ENCODE results near the gene ASCC1.

Gene ASCC1

GRCh38 chr10:72062832-72063702, 153.0 kb downstream of the ASCC1 start:
- no peak for DNase-seq

- DNase-seq = no peak
These were observed 153.7 kb downstream of the ASCC1 start for GRCh38 chr10:72062382-72062781.

- DNase-seq = no peak
These were observed 154.1 kb downstream of the ASCC1 start for GRCh38 chr10:72061930-72062329.

GRCh38 chr10:72061491-72061890, 154.6 kb downstream of the ASCC1 start:
- no peak for DNase-seq

DNA sequence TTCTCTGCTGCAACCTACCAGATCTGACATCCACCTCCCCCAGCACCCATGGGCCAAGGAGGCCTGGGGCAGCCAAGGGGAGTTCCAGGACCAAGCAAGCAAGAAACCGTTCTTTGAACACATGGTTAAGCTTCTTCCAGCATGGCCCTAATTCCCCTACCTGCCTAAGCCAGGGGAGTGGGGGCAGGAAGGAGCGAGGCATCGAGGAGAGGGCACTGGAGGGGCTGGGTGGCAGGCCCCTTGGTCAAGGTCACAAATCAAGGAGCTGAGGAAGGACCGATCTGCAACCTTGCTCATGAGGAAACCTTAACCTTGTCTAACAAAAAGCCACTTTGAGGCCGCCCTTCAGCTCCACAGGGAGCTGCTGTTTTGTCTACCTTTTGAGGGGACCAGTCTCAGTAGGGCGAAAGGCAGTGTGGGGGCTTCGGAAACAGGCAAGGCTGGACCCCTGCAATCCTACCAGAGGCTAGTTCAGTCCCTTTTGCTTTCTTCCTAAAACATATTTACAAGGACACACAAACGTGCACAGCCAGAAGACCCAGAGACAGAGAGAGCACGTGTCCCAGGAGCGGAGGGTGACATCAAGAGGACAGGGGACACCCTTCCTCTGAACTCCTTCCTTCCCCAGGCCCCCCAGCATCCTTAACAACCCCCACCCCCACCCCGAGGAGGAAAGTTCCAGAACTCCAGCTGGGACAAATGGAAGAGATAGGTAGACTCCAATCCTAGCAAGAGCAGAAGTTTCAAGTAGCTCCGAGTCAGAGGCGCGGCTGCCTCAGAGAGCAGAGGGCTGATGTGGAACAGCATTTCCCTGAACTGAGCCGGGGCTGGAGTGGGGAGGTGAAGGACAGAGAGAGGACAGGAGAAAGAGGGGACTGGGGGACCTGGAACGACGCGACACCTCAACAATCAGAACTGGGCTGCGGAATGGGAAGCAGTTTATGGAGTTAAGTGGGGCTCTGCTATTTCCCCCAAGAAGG, 155.9 kb downstream of the ASCC1 start:
- no peak for DNase-seq

GRCh38 chr10:72058989-72059842, 156.9 kb downstream of the ASCC1 start:
- no peak for DNase-seq

GRCh38 chr10:72058347-72058898, 157.7 kb downstream of the ASCC1 start:
- no peak for DNase-seq

DNA sequence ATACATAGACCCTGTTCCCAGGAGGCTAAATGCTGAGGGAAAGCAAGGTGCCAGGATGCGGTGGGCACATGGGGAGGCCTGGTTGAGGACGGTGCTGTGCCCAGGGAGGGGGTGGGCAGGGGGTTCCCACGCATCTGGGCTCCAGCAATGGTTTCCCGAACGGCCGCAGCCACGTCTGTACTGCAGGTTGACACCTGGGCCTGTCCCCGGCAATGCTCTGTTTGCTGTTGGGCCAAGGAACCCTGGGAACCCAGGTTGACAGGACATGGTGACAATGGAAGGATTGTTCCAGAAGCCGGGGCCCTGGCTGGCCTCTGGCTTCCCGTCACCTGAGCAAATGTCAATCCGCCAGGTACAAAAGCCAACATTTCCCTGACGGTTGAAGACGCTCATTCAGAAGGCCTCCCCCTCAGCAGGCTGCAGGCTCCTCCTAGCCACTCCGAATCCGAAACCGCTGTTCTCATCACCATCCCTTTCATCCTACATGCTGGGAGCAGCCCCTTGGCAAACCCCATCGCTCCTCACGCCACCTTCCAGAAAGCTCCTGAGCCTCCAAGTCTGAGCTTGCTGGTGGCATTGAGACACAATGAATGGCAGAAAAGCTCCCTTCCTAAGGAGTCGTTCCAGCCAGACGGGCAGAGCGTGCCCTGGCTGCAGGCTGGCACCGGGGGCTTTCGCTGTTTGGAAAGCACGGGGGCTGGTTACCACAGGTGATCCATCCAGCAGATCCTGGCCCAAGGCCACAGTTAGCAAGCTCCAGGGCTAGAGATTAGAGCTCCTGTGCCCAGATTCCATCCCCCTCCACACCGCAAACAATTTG, 158.9 kb downstream of the ASCC1 start:
- no peak for DNase-seq

GRCh38 chr10:72056113-72056512, 160.0 kb downstream of the ASCC1 start:
- DNase-seq = no peak

- no peak for DNase-seq
These were observed 162.4 kb downstream of the ASCC1 start for GRCh38 chr10:72053690-72054089.

GRCh38 chr10:72050873-72051272, 165.2 kb downstream of the ASCC1 start:
- DNase-seq = no peak

- no peak for DNase-seq
These were observed 165.9 kb downstream of the ASCC1 start for GRCh38 chr10:72049969-72050781.

DNA sequence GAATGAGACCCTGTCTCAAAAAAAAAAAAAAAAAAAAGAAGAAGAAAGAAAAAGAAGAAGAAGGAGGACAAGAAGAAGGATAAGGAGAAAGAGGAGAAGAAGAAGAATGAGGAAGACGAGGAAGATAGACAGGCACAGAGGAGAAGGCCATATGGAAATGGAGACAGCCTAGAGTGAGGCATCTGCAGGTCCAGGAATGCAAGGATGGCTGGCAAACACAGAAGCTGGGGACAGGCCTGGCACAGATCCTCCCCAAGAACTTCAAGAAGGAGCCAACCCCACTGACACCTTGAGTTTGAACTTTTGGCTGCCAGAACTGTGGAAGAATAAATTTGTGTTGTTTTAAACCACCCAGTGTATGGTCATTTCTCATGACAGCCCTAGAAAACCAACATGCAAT, 166.6 kb downstream of the ASCC1 start:
- no peak for DNase-seq

DNA sequence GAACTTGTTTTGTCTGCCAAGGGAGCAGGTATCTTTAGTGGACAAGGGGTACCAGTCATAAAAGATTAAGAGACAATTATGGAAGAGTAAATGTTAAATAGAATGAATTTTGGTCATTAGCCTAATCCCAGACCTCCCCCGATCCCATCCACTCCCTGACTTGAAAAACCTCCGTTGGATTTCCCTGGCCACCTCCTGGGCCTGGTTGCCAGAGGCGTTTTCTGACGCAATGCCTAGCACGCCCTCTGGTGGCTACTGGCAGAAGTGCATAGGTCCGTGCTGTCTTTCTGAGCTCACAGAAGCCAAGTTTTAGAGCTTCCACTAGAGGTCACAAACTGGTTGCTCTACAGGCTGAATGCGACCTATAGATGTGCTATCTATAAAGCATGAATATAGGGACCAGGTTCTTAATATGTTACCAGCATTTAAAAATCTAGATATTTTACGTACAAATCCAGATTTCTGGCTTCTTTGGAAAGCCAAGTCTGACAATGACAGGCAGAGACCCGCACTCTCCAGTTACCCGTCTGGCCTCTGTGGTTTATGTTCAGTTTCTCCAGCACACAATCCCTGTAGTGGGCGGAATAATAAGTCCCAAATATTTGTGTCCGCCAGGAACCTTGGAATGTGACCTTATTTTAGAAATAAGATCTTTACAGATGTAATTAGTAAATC, 167.5 kb downstream of the ASCC1 start:
- DNase-seq = peak; percentile 95
